ENCODE results near the gene ASCL5. TPM values are rescaled to one million over a fixed set of nuclear protein-coding genes. Genes with fewer than 3 reads are reported as not detected.

The ASCL5 gene
- total and polyA plus RNA-seq, 9 of the 15 experiments (the other 6 are each of a cell fraction or from before 2014, with no cell fraction given): 0.09 TPM; not detected in 8

GRCh38 chr1:201144701-201145100 is 17.7 kb upstream of the ASCL5 start:
- no peak overlapping the region for H3K9ac ChIP-seq (ENCODE audit: insufficient read depth in 1 of 2, low read depth in 2 of 2, low read length in 2 of 2)
- H3K9me3 ChIP-seq (replicated peaks; ENCODE audit: control insufficient read depth, insufficient read depth, low read depth, low read length): no peaks in the 10 kb centered on the region
- no peak overlapping the region for H3K4me2 ChIP-seq (ENCODE audit: insufficient read depth, low read length)
- H3K36me3 ChIP-seq (ENCODE audit: control insufficient read depth, insufficient read depth, low read length): peaks cover 100% of the 10 kb centered on the region
- intact Hi-C loops (cut with micrococcal nuclease): no loop called here
- no peaks in the 10 kb centered on the region for H3K9me1 ChIP-seq (ENCODE audit: control insufficient read depth, insufficient read depth, low read length)
- no peaks in the 10 kb centered on the region for H3K79me2 ChIP-seq (ENCODE audit: control insufficient read depth, insufficient read depth, low read length)
- CTCF ChIA-PET (ENCODE audit: low intra/inter-chr PET ratio): interaction anchor here (1.0 kb wide), 1 partner anchor 78 kb away, joined by 3 read pairs; no protein-coding TSS in a partner anchor
- H3K4me3 ChIP-seq: no peak overlapping the region
- H4K20me1 ChIP-seq (replicated peaks; ENCODE audit: control insufficient read depth, insufficient read depth, low read length): peaks cover 8% of the 10 kb centered on the region
- H3K27ac ChIP-seq (ENCODE audit: extremely low read depth, low read depth, low read length): no peak overlapping the region
- H2AFZ ChIP-seq (ENCODE audit: low read depth, low read length): no peak overlapping the region
- TF ChIP-seq POLR2A (conservative IDR thresholded peaks at IDR 0.05): no peak
- no peak for TF ChIP-seq ARID3A (IDR thresholded peaks at IDR 0.05; ENCODE audit: borderline replicate concordance, low read depth, low read length)
- TF ChIP-seq NCOA4 (IDR thresholded peaks at IDR 0.05; ENCODE audit: partially characterized antibody): no peak
- no peak for TF ChIP-seq PTBP1 (IDR thresholded peaks at IDR 0.05; ENCODE audit: low read depth, low read length)
- no peak for TF ChIP-seq DEAF1 (CRISPR knock-in tag; IDR thresholded peaks at IDR 0.05)
- TF ChIP-seq NFE2L1 (tag; IDR thresholded peaks at IDR 0.05; ENCODE audit: borderline replicate concordance, low read depth): no peak
- TF ChIP-seq ZNF644 (tag; IDR thresholded peaks at IDR 0.05; ENCODE audit: low read depth): no peak
- TF ChIP-seq SP1 (CRISPR knock-in tag; IDR thresholded peaks at IDR 0.05): no peak
- ATAC-seq (no peak), FAIRE-seq (no peak), DNase-seq (ENCODE audit: extremely low read depth in 1 of 4, low spot score in 3 of 4) (no peak)
- H3K27me3 ChIP-seq (ENCODE audit: control insufficient read depth in 2 of 2, insufficient read depth in 2 of 2, low read length in 2 of 2): no peaks in the 10 kb centered on the region
- no TSS peak for BruUV-seq (replicated peaks)
- WGBS (ENCODE audit: insufficient coverage, low coverage, missing lambda C conversion rate): 74% methylated on average over 5 of the region's 5 CpGs
- POLR2A ChIA-PET: interaction anchor here (0.5 kb wide), 1 partner anchor 587 kb away, joined by 3 read pairs; no protein-coding TSS in a partner anchor
- peaks cover 0 to 3% of the 10 kb centered on the region in 2 experiments; a peak in 1 of 5 replicates for H3K4me1 ChIP-seq (replicated peaks in 1 of 2; ENCODE audit: control insufficient read depth in 2 of 2, insufficient read depth in 2 of 2, low read length in 2 of 2)
- in situ Hi-C loops (cut with MboI): loop anchor here (5.0 kb wide), 1 partner anchor 73 kb away; no protein-coding TSS in a partner anchor

Measured in K562 (cell line).